ENCODE results near the gene CRYZ. TPM values are rescaled to one million over a fixed set of nuclear protein-coding genes. Genes with fewer than 3 reads are reported as not detected.

The CRYZ gene
- total and polyA plus RNA-seq, 10 of the 15 experiments (the other 5 are each of a cell fraction or from before 2014, with no cell fraction given), result 53.4 to 194 (median 79.8) TPM

DNA sequence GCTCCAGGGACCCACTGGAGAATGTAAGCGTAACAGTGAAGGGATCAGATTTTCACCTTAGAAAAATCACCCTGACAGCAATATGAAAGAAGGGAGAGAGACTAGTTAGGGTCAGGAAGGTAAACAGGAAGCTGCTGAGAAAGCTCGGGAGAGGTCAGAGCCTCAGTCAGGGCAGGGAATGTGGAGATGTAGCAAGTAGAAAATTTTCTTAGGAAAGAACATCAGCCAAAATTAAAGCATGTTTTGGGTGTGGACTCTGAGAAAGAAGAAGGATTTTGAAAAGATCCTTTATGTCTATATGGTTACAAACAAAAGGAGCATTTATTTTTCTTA is 42.5 kb downstream of the CRYZ start:
- H3K4me3 ChIP-seq, result no peak overlapping the region
- H3K36me3 ChIP-seq (ENCODE audit: control insufficient read depth in 2 of 2, insufficient read depth in 2 of 2, low read length in 1 of 2), result no peaks in the 10 kb centered on the region
- no peaks in the 10 kb centered on the region; the same call in 1 of the 2 replicates for H3K4me1 ChIP-seq (ENCODE audit: control insufficient read depth, insufficient read depth, low read length)
- intact Hi-C loops (cut with micrococcal nuclease; ENCODE audit: unreplicated experiment), result loop anchor here (5.0 kb wide), 1 partner anchor 493 kb away; the partner anchor contains the start of genes FPGT and LRRIQ3
- BruUV-seq (replicated peaks), result no TSS peak
- no peaks in the 10 kb centered on the region for H3K9me3 ChIP-seq (replicated peaks; ENCODE audit: control insufficient read depth, insufficient read depth, low read length)
- no peak overlapping the region for H3K4me2 ChIP-seq (ENCODE audit: control insufficient read depth, insufficient read depth)
- CTCF ChIA-PET, result interaction anchor here (0.7 to 5.1 kb wide), 37 partner anchors 8 to 851 kb away, joined by 3 to 92 read pairs (median 6); partner anchors contain the start of genes CRYZ, ERICH3 and TYW3
- H3K79me2 ChIP-seq (ENCODE audit: control insufficient read depth, insufficient read depth, low read length), result no peaks in the 10 kb centered on the region
- H3K27me3 ChIP-seq (replicated peaks in 1 of 2; ENCODE audit: control insufficient read depth in 2 of 2, insufficient read depth in 2 of 2, low read length in 1 of 2), result no peaks in the 10 kb centered on the region
- no peak overlapping the region for H3K9ac ChIP-seq (ENCODE audit: control insufficient read depth, insufficient read depth, low read length)
- SMC1A ChIA-PET (ENCODE audit: uncharacterized antibody, unreplicated experiment), result interaction anchor here (0.7 to 5.7 kb wide), 18 partner anchors 9 to 294 kb away, joined by 3 to 58 read pairs (median 4); partner anchors contain the start of genes CRYZ and TYW3
- H4K20me1 ChIP-seq (ENCODE audit: control insufficient read depth, insufficient read depth), result no peaks in the 10 kb centered on the region
- DNase-seq (ENCODE audit: low read depth, low spot score) (no peak), FAIRE-seq (no peak), ATAC-seq (no peak)
- peak overlapping the region; percentile 54 for H2AFZ ChIP-seq (ENCODE audit: control insufficient read depth, low read depth, low read length)
- H3K27ac ChIP-seq (ENCODE audit: control insufficient read depth, insufficient read depth), result no peak overlapping the region
- in situ Hi-C loops (cut with MboI), result no loop called here
- 25% methylated on average over 2 of the region's 2 CpGs for WGBS (ENCODE audit: insufficient coverage, insufficient replicate concordance, low lambda C conversion rate, missing lambda C conversion rate)
- POLR2A ChIA-PET, result no interaction called here
- RAD21 ChIA-PET (ENCODE audit: unreplicated experiment), result interaction anchor here (0.7 to 5.3 kb wide), 13 partner anchors 11 to 687 kb away, joined by 3 to 47 read pairs (median 4); partner anchors contain the start of genes CRYZ and TYW3
- no peak for TF ChIP-seq MEF2A (IDR thresholded peaks at IDR 0.05; ENCODE audit: insufficient read depth, low read depth, low read length)
- TF ChIP-seq ZNF622 (IDR thresholded peaks at IDR 0.05), result no peak
- no peak for TF ChIP-seq SREBF1 (IDR thresholded peaks at IDR 0.05; ENCODE audit: low read length)
- TF ChIP-seq, protein P1, sequence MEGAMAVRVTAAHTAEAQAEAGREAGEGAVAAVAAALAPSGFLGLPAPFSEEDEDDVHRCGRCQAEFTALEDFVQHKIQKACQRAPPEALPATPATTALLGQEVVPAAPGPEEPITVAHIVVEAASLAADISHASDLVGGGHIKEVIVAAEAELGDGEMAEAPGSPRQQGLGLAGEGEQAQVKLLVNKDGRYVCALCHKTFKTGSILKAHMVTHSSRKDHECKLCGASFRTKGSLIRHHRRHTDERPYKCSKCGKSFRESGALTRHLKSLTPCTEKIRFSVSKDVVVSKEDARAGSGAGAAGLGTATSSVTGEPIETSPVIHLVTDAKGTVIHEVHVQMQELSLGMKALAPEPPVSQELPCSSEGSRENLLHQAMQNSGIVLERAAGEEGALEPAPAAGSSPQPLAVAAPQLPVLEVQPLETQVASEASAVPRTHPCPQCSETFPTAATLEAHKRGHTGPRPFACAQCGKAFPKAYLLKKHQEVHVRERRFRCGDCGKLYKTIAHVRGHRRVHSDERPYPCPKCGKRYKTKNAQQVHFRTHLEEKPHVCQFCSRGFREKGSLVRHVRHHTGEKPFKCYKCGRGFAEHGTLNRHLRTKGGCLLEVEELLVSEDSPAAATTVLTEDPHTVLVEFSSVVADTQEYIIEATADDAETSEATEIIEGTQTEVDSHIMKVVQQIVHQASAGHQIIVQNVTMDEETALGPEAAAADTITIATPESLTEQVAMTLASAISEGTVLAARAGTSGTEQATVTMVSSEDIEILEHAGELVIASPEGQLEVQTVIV (IDR thresholded peaks at IDR 0.05; ENCODE audit: borderline replicate concordance, partially characterized antibody), result no peak
- no peak for TF ChIP-seq STAT1 (conservative IDR thresholded peaks at IDR 0.05)
- no peak for TF ChIP-seq POLR2A (IDR thresholded peaks at IDR 0.05; ENCODE audit: low read depth, low read length)
- no peak for TF ChIP-seq ZNF274 (IDR thresholded peaks at IDR 0.05; ENCODE audit: insufficient read depth, insufficient read length)
- TF ChIP-seq RFX5 (IDR thresholded peaks at IDR 0.05; ENCODE audit: low read depth, low read length), result no peak
- TF ChIP-seq, protein P2, sequence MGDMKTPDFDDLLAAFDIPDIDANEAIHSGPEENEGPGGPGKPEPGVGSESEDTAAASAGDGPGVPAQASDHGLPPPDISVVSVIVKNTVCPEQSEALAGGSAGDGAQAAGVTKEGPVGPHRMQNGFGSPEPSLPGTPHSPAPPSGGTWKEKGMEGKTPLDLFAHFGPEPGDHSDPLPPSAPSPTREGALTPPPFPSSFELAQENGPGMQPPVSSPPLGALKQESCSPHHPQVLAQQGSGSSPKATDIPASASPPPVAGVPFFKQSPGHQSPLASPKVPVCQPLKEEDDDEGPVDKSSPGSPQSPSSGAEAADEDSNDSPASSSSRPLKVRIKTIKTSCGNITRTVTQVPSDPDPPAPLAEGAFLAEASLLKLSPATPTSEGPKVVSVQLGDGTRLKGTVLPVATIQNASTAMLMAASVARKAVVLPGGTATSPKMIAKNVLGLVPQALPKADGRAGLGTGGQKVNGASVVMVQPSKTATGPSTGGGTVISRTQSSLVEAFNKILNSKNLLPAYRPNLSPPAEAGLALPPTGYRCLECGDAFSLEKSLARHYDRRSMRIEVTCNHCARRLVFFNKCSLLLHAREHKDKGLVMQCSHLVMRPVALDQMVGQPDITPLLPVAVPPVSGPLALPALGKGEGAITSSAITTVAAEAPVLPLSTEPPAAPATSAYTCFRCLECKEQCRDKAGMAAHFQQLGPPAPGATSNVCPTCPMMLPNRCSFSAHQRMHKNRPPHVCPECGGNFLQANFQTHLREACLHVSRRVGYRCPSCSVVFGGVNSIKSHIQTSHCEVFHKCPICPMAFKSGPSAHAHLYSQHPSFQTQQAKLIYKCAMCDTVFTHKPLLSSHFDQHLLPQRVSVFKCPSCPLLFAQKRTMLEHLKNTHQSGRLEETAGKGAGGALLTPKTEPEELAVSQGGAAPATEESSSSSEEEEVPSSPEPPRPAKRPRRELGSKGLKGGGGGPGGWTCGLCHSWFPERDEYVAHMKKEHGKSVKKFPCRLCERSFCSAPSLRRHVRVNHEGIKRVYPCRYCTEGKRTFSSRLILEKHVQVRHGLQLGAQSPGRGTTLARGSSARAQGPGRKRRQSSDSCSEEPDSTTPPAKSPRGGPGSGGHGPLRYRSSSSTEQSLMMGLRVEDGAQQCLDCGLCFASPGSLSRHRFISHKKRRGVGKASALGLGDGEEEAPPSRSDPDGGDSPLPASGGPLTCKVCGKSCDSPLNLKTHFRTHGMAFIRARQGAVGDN (IDR thresholded peaks at IDR 0.05), result no peak
- TF ChIP-seq GATAD2B (conservative IDR thresholded peaks at IDR 0.05; ENCODE audit: low read depth), result no peak
- no peak for TF ChIP-seq EGR1 (IDR thresholded peaks at IDR 0.05; ENCODE audit: borderline replicate concordance in 1 of 2, low read depth in 2 of 2, low read length in 2 of 2)
- TF ChIP-seq, protein P3, sequence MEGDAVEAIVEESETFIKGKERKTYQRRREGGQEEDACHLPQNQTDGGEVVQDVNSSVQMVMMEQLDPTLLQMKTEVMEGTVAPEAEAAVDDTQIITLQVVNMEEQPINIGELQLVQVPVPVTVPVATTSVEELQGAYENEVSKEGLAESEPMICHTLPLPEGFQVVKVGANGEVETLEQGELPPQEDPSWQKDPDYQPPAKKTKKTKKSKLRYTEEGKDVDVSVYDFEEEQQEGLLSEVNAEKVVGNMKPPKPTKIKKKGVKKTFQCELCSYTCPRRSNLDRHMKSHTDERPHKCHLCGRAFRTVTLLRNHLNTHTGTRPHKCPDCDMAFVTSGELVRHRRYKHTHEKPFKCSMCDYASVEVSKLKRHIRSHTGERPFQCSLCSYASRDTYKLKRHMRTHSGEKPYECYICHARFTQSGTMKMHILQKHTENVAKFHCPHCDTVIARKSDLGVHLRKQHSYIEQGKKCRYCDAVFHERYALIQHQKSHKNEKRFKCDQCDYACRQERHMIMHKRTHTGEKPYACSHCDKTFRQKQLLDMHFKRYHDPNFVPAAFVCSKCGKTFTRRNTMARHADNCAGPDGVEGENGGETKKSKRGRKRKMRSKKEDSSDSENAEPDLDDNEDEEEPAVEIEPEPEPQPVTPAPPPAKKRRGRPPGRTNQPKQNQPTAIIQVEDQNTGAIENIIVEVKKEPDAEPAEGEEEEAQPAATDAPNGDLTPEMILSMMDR (IDR thresholded peaks at IDR 0.05 in 2 of 3, conservative IDR thresholded peaks at IDR 0.05 in 1 of 3; ENCODE audit: control insufficient read depth in 2 of 3, extremely low read depth in 1 of 3, insufficient read depth in 1 of 3, low read depth in 3 of 3, low read length in 3 of 3), result no peak
- TF ChIP-seq, protein P4, sequence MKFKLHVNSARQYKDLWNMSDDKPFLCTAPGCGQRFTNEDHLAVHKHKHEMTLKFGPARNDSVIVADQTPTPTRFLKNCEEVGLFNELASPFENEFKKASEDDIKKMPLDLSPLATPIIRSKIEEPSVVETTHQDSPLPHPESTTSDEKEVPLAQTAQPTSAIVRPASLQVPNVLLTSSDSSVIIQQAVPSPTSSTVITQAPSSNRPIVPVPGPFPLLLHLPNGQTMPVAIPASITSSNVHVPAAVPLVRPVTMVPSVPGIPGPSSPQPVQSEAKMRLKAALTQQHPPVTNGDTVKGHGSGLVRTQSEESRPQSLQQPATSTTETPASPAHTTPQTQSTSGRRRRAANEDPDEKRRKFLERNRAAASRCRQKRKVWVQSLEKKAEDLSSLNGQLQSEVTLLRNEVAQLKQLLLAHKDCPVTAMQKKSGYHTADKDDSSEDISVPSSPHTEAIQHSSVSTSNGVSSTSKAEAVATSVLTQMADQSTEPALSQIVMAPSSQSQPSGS (IDR thresholded peaks at IDR 0.05; ENCODE audit: low read length), result no peak
- TF ChIP-seq CBX3 (IDR thresholded peaks at IDR 0.05; ENCODE audit: borderline replicate concordance, low read depth), result no peak
- no peak for TF ChIP-seq CREB1 (IDR thresholded peaks at IDR 0.05; ENCODE audit: low read depth)
- TF ChIP-seq RCOR1 (conservative IDR thresholded peaks at IDR 0.05; ENCODE audit: low read depth, low read length), result no peak

Measured in GM12878 (cell line).